ENCODE measurements around the gene MTMR3. TPM values are rescaled to one million over a fixed set of nuclear protein-coding genes. Genes with fewer than 3 reads are reported as not detected.

MTMR3 gene
- total and polyA plus RNA-seq, 4 donors: 6.0 to 38.8 (median 17.1) TPM

DNA sequence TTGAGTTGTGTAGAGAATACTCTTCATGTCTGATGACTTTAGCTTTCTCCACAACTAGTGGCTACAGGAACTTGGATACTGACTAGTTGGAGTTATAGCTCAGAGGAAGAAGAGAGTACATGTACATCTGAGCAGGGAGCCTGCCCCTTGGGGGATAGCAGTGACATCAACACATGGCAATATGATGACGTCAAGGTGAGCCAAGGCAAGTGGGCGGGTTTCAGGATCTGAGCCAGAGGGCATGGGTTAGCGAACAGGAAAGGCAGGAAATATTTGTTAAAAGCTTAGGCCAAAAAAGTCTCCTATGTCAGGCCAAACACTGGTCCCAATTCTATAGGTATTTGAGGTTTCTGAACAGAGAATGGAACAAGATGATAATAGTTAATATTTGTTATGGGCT, 155.2 kb downstream of the MTMR3 start:
- no peak overlapping the region for H3K9ac ChIP-seq (ENCODE audit: low read depth in 1 of 2, low read length in 2 of 2)
- H3K27ac ChIP-seq (ENCODE audit: low read depth in 1 of 2, low read length in 2 of 2): peak overlapping the region; percentile 0 to 66
- no peak overlapping the region for H3K4me3 ChIP-seq (ENCODE audit: low read depth in 1 of 3, low read length in 3 of 3)
- 24% methylated on average over 3 of the region's 3 CpGs for WGBS
- no peaks in the 10 kb centered on the region for H3K36me3 ChIP-seq (ENCODE audit: control insufficient read depth in 4 of 4, insufficient read depth in 3 of 4, low read depth in 1 of 4, low read length in 3 of 4)
- H3K27me3 ChIP-seq (ENCODE audit: control insufficient read depth in 4 of 4, insufficient read depth in 4 of 4, low read length in 3 of 4): no peaks in the 10 kb centered on the region
- no peak for DNase-seq (ENCODE audit: low spot score)
- peaks cover 1 to 8% (median 4%) of the 10 kb centered on the region in 4 donors for H3K4me1 ChIP-seq (ENCODE audit: control insufficient read depth in 4 of 4, insufficient read depth in 4 of 4, low read length in 3 of 4)
- TF ChIP-seq RAD21 (IDR thresholded peaks at IDR 0.05): no peak
- TF ChIP-seq EGR1 (IDR thresholded peaks at IDR 0.05; ENCODE audit: low read depth in 2 of 2): no peak
- TF ChIP-seq GABPA (IDR thresholded peaks at IDR 0.05 in 1 of 2, conservative IDR thresholded peaks at IDR 0.05 in 1 of 2): no peak
- peak; percentile 9 for TF ChIP-seq SP1 (IDR thresholded peaks at IDR 0.05)
- no peak for TF ChIP-seq YY1 (IDR thresholded peaks at IDR 0.05)
- no peak for TF ChIP-seq ATF3 (IDR thresholded peaks at IDR 0.05)
- TF ChIP-seq JUND (IDR thresholded peaks at IDR 0.05): peak in 1 of 2 donors; percentile 44
- TF ChIP-seq FOXA1 (IDR thresholded peaks at IDR 0.05): no peak
- no peak for TF ChIP-seq REST (IDR thresholded peaks at IDR 0.05)
- TF ChIP-seq TAF1 (conservative IDR thresholded peaks at IDR 0.05): no peak
- peak; percentile 31 for TF ChIP-seq NR2F2 (IDR thresholded peaks at IDR 0.05)
- TF ChIP-seq HNF4G (IDR thresholded peaks at IDR 0.05): no peak
- TF ChIP-seq, protein P1, sequence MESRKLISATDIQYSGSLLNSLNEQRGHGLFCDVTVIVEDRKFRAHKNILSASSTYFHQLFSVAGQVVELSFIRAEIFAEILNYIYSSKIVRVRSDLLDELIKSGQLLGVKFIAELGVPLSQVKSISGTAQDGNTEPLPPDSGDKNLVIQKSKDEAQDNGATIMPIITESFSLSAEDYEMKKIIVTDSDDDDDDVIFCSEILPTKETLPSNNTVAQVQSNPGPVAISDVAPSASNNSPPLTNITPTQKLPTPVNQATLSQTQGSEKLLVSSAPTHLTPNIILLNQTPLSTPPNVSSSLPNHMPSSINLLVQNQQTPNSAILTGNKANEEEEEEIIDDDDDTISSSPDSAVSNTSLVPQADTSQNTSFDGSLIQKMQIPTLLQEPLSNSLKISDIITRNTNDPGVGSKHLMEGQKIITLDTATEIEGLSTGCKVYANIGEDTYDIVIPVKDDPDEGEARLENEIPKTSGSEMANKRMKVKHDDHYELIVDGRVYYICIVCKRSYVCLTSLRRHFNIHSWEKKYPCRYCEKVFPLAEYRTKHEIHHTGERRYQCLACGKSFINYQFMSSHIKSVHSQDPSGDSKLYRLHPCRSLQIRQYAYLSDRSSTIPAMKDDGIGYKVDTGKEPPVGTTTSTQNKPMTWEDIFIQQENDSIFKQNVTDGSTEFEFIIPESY (IDR thresholded peaks at IDR 0.05): no peak
- no peak for TF ChIP-seq HNF4A (conservative IDR thresholded peaks at IDR 0.05)
- TF ChIP-seq, protein P2, sequence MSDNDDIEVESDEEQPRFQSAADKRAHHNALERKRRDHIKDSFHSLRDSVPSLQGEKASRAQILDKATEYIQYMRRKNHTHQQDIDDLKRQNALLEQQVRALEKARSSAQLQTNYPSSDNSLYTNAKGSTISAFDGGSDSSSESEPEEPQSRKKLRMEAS (IDR thresholded peaks at IDR 0.05): no peak
- TF ChIP-seq RXRA (IDR thresholded peaks at IDR 0.05): peak in 1 of 2 donors; percentile 23
- TF ChIP-seq FOXA2 (IDR thresholded peaks at IDR 0.05): no peak
- no peak for TF ChIP-seq CTCF (IDR thresholded peaks at IDR 0.05; ENCODE audit: low read depth, low read length, missing input control)
- H3K9me3 ChIP-seq (ENCODE audit: control insufficient read depth in 4 of 4, low read length in 3 of 4): no peaks in the 10 kb centered on the region
